HepG2 (cell line): ENCODE data around the gene CD8A. TPM values are rescaled to one million over a fixed set of nuclear protein-coding genes. Genes with fewer than 3 reads are reported as not detected.

Source experiments
- ATAC-seq: fragments of 200-7000 bp; cut with Tn5 transposase; 3 replicates; pipeline ENCODE4 v1.9.1; 2020; ENCODE audit warnings: mild to moderate bottlenecking, moderate library complexity
- BruUV-seq: library from RNA; stranded (reverse); fragments of 400-500 nt; replicated peaks from 2 replicates; lab custom pipeline; 2021; lab: Mats Ljungman, UMichigan
- CTCF ChIA-PET: fragments of 300-600 bp; formaldehyde crosslinking; extraction: SDS; loops from one replicate; lab custom pipeline; 2021; ENCODE audit warnings: low total read pairs, inconsistent platforms, low intra/inter-chr PET ratio; lab: Yijun Ruan, JAX
- POLR2A ChIA-PET: fragments of 350-600 bp; sonication (Branson Sonifier 250); formaldehyde crosslinking; loops from one replicate; lab custom pipeline; 2020; ENCODE audit warnings: antibody characterized with exemption, inconsistent platforms; lab: Yijun Ruan, JAX
- DNase-seq: peaks from one replicate; pipeline ENCODE4 v3.0.0-alpha.2; 2015; ENCODE audit warnings: low spot score
- FAIRE-seq: peaks from 3 replicates; lab custom pipeline; 2011; peaks lifted over from hg19 to GRCh38; lab: Jason Lieb, UNC
- H2AFZ ChIP-seq: one replicate; pipeline ENCODE4 v1.6.1; 2011; ENCODE audit warnings: low read length, inconsistent platforms
- H3K27ac ChIP-seq: fragments of 300-600 bp; 3 replicates; pipeline ENCODE4 v1.8.0; 2011; ENCODE audit warnings: mixed run types, mild to moderate bottlenecking, mixed read lengths, low read length, inconsistent platforms; ENCODE audit not compliant: insufficient read depth; ENCODE audit errors: extremely low read length
- H3K27me3 ChIP-seq, 2 experiments: fragments of 200-600 bp in 1 of 2; 2 replicates in 1 of 2; 3 replicates in 1 of 2; pipeline versions ENCODE4 v1.6.0 to v1.8.0; 2011; ENCODE audit warnings: low read length in 2 of 2, mild to moderate bottlenecking in 2 of 2, moderate library complexity in 2 of 2, inconsistent platforms in 1 of 2; ENCODE audit not compliant: insufficient read depth in 2 of 2, control insufficient read depth in 1 of 2
- H3K36me3 ChIP-seq, 2 experiments: fragments of 200-600 bp in 1 of 2; replicated peaks in 1 of 2; 2 replicates in 1 of 2; 3 replicates in 1 of 2; pipeline versions ENCODE4 v1.5.1 to v1.8.0; 2011; ENCODE audit warnings: low read length in 2 of 2, inconsistent platforms in 1 of 2; ENCODE audit not compliant: insufficient read depth in 2 of 2, control insufficient read depth in 1 of 2
- H3K4me1 ChIP-seq: 2 replicates; pipeline ENCODE4 v1.5.1; 2012; ENCODE audit warnings: low read length, inconsistent platforms; ENCODE audit not compliant: insufficient read depth
- H3K4me2 ChIP-seq: 2 replicates; pipeline ENCODE4 v1.6.0; 2011; ENCODE audit warnings: low read depth, low read length, inconsistent platforms
- H3K4me3 ChIP-seq, 3 experiments: fragments of 200-600 bp in 1 of 3; sonication (generic), shearing (Covaris generic) in 1 of 3; replicated peaks in 1 of 3; 2 replicates each; pipeline ENCODE4 v1.5.1; 2011 to 2016; ENCODE audit warnings: low read length in 3 of 3, inconsistent platforms in 2 of 3, low read depth in 2 of 3, mild to moderate bottlenecking in 2 of 3, control low read depth in 1 of 3, mixed read lengths in 1 of 3; ENCODE audit not compliant: insufficient read depth in 1 of 3
- H3K79me2 ChIP-seq: one replicate; pipeline ENCODE4 v1.6.1; 2011; ENCODE audit warnings: low read length, inconsistent platforms; ENCODE audit not compliant: insufficient read depth
- H3K9ac ChIP-seq: 2 replicates; pipeline ENCODE4 v1.6.0; 2011; ENCODE audit warnings: mild to moderate bottlenecking, low read depth, low read length, inconsistent platforms; ENCODE audit not compliant: insufficient read depth
- H3K9me3 ChIP-seq: 2 replicates; pipeline ENCODE4 v1.5.1; 2012; ENCODE audit warnings: mild to moderate bottlenecking, low read length
- H4K20me1 ChIP-seq: 2 replicates; pipeline ENCODE4 v1.6.0; 2011; ENCODE audit warnings: inconsistent platforms, mild to moderate bottlenecking, low read length, moderate library complexity; ENCODE audit not compliant: insufficient read depth
- BCL6 ChIP-seq: IDR thresholded peaks from 2 replicates; pipeline ENCODE4 v1.6.1; 2016; ENCODE audit warnings: missing genetic modification reagents, missing compliant biosample characterization
- EHMT2 ChIP-seq: fragments of 200-600 bp; sonication (generic); IDR thresholded peaks from 2 replicates; pipeline ENCODE4 v1.7.0; 2017; ENCODE audit warnings: antibody characterized with exemption, low read depth, low read length, borderline replicate concordance
- FOXA1 ChIP-seq, 2 experiments: fragments of 450-650 bp in 1 of 2; sonication (generic) in 1 of 2; formaldehyde crosslinking in 1 of 2; IDR thresholded peaks; 2 replicates each; pipeline versions ENCODE4 v1.4.0 to v1.6.1; 2016 to 2020; ENCODE audit warnings: missing genetic modification reagents in 1 of 2
- HNF4A ChIP-seq: sonication (generic); formaldehyde crosslinking; IDR thresholded peaks from 2 replicates; pipeline ENCODE4 v1.4.0; 2020; ENCODE audit warnings: missing genetic modification reagents
- MIXL1 ChIP-seq: IDR thresholded peaks from 2 replicates; pipeline ENCODE4 v1.6.1; 2016
- NBN ChIP-seq: fragments of 450-650 bp; conservative IDR thresholded peaks from 2 replicates; pipeline ENCODE4 v1.6.1; 2017
- NFRKB ChIP-seq: fragments of 450-650 bp; IDR thresholded peaks from 2 replicates; pipeline ENCODE4 v1.6.1; 2017
- POGZ ChIP-seq: sonication (generic); formaldehyde crosslinking; IDR thresholded peaks from 2 replicates; pipeline ENCODE4 v1.4.0; 2020; ENCODE audit warnings: mild to moderate bottlenecking, missing genetic modification reagents
- RNF2 ChIP-seq: fragments of 450-650 bp; conservative IDR thresholded peaks from 2 replicates; pipeline ENCODE4 v1.6.1; 2016; ENCODE audit warnings: low read depth
- TGIF2 ChIP-seq: IDR thresholded peaks from 2 replicates; pipeline ENCODE4 v1.6.1; 2016; ENCODE audit warnings: control low read depth, missing compliant biosample characterization
- ZFP36 ChIP-seq: fragments of 150-350 bp; IDR thresholded peaks from 2 replicates; pipeline ENCODE4 v1.6.1; 2018; ENCODE audit warnings: borderline replicate concordance, low read length, low read depth; ENCODE audit not compliant: partially characterized antibody
- ZNF235 ChIP-seq: sonication (generic); formaldehyde crosslinking; IDR thresholded peaks from 2 replicates; pipeline ENCODE4 v1.8.1; 2023; ENCODE audit warnings: mild to moderate bottlenecking, missing genetic modification reagents, borderline replicate concordance
- ZNF460 ChIP-seq: sonication (generic); formaldehyde crosslinking; IDR thresholded peaks from 2 replicates; pipeline ENCODE4 v1.5.1; 2020; ENCODE audit warnings: missing genetic modification reagents, mild to moderate bottlenecking, borderline replicate concordance
- ZNF607 ChIP-seq: sonication (generic); formaldehyde crosslinking; IDR thresholded peaks from 2 replicates; pipeline ENCODE4 v1.5.1; 2020; ENCODE audit warnings: missing genetic modification reagents, mild to moderate bottlenecking, borderline replicate concordance
- ZNF652 ChIP-seq: IDR thresholded peaks from 2 replicates; pipeline ENCODE4 v1.6.1; 2016; ENCODE audit warnings: low read depth, borderline replicate concordance
- ZNF660 ChIP-seq: sonication (generic); formaldehyde crosslinking; IDR thresholded peaks from 2 replicates; pipeline ENCODE4 v1.5.1; 2020; ENCODE audit warnings: mild to moderate bottlenecking, low read depth, missing genetic modification reagents, borderline replicate concordance
- ZNF780A ChIP-seq: sonication (generic); formaldehyde crosslinking; IDR thresholded peaks from 2 replicates; pipeline ENCODE4 v1.8.0; 2022; ENCODE audit warnings: mild to moderate bottlenecking, missing genetic modification reagents, moderate library complexity
- ZNF878 ChIP-seq: sonication (generic); formaldehyde crosslinking; IDR thresholded peaks from 2 replicates; pipeline ENCODE4 v1.8.1; 2023; ENCODE audit warnings: mild to moderate bottlenecking, missing genetic modification reagents, moderate library complexity
- WGBS: methylation state at CpG from one replicate; pipeline ENCODE4 v1.1.6; 2017; ENCODE audit warnings: low lambda C conversion rate; 5-methylcytosine and 5-hydroxymethylcytosine counted together
- in situ Hi-C: cut with HindIII; loops from 2 replicates; pipeline ENCODE4 v1.10.0; 2017; ENCODE audit warnings: low pct_unique_long_range_greater_than_20kb; ENCODE audit not compliant: extremely low pct_ligation_motif_present
- intact Hi-C: fragments of 100-400 bp; cut with micrococcal nuclease; formaldehyde crosslinking; loops from one replicate; pipeline ENCODE4 v1.10.0; 2022; ENCODE audit not compliant: unreplicated experiment
- polyA plus RNA-seq, 8 experiments: library from polyadenylated mRNA; depleted of rRNA in 3 of 8; stranded (reverse) in 7 of 8; unstranded in 1 of 8; fragments of >200 nt; fragmentation: Illumina TruSeq in 4 of 8; extraction: Trizol in 4 of 8; gene quantifications; 2 replicates each; pipeline versions ENCODE4 v1.2.1 to v1.2.3, GENCODE V29; 2011 to 2016; ENCODE audit warnings: low read depth in 4 of 8, missing spikeins in 1 of 8, mixed read lengths in 1 of 8; ENCODE audit not compliant: insufficient read depth in 1 of 8
- total RNA-seq, 5 experiments: library from RNA; depleted of rRNA; stranded (reverse); fragments of >200 nt; fragmentation: Illumina TruSeq; extraction: Trizol; gene quantifications; 2 replicates each; pipeline ENCODE4 v1.2.3, GENCODE V29; 2016; ENCODE audit warnings: low read depth in 1 of 5

The CD8A gene
- total and polyA plus RNA-seq, 2 of the 13 experiments (the other 11 are each of a cell fraction or from before 2014, with no cell fraction given) = 0.09 TPM; not detected in 1

- DNase-seq = no peak
- H3K36me3 ChIP-seq = peaks cover 34 to 91% of the 10 kb centered on the region in 2 experiments
- H3K9ac ChIP-seq = no peak overlapping the region
- in situ Hi-C loops = no loop called here
- FAIRE-seq = no peak
- CTCF ChIA-PET = no interaction called here
- H3K4me2 ChIP-seq = no peak overlapping the region
- peaks cover 11% of the 10 kb centered on the region for H3K4me1 ChIP-seq
- no peaks in the 10 kb centered on the region for H3K9me3 ChIP-seq
- no peak for TF ChIP-seq FOXA1 (IDR thresholded peaks at IDR 0.05)
- no peak for TF ChIP-seq FOXA1 (CRISPR knock-in tag; IDR thresholded peaks at IDR 0.05)
- no peak for TF ChIP-seq POGZ (CRISPR knock-in tag)
- TF ChIP-seq EHMT2 = no peak
- TF ChIP-seq MIXL1 = no peak
- no peak for TF ChIP-seq ZNF460 (CRISPR knock-in tag)
- TF ChIP-seq ZFP36 = no peak
- TF ChIP-seq ZNF660 (CRISPR knock-in tag) = no peak
- TF ChIP-seq NFRKB = no peak
- TF ChIP-seq HNF4A = no peak
- TF ChIP-seq ZNF235 = no peak
- no peak for TF ChIP-seq ZNF780A (CRISPR knock-in tag)
- no peak for TF ChIP-seq BCL6
- TF ChIP-seq ZNF607 (CRISPR knock-in tag) = no peak
- TF ChIP-seq RNF2 = no peak
- TF ChIP-seq TGIF2 (CRISPR knock-in tag) = no peak
- TF ChIP-seq NBN = no peak
- TF ChIP-seq ZNF652 (CRISPR knock-in tag) = no peak
- TF ChIP-seq ZNF878 (CRISPR knock-in tag) = no peak
- TF ChIP-seq, all 625 proteins: peak for 0
- BruUV-seq = no TSS peak
- POLR2A ChIA-PET = no interaction called here
- no peaks in the 10 kb centered on the region for H3K27me3 ChIP-seq
- H3K79me2 ChIP-seq = no peaks in the 10 kb centered on the region
- H3K4me3 ChIP-seq = no peak overlapping the region
- ATAC-seq = no peak
- no peak overlapping the region for H3K27ac ChIP-seq
- WGBS = 96% methylated on average over 4 of the region's 4 CpGs
- no peak overlapping the region for H2AFZ ChIP-seq
- intact Hi-C loops = no loop called here
- no peaks in the 10 kb centered on the region for H4K20me1 ChIP-seq
Measured at GRCh38 chr2:86769838-86770237, 20.9 kb downstream of the CD8A start.
